ENCODE data around the gene KCNJ16. TPM values are rescaled to one million over a fixed set of nuclear protein-coding genes. Genes with fewer than 3 reads are reported as not detected.
"Not testable (repeated sequence)": the region's sequence is repeated elsewhere in the genome, so short reads cannot be mapped to it uniquely, and the experiment has no call there.

KCNJ16 gene
- total and polyA plus RNA-seq, 4 donors, result 26.8 to 82.7 (median 62.4) TPM

- no peaks in the 10 kb centered on the region for H3K36me3 ChIP-seq (ENCODE audit: control insufficient read depth, insufficient read depth, low read length)
- DNase-seq (ENCODE audit: low read depth in 4 of 6, low spot score in 6 of 6), result no peak
- H3K4me1 ChIP-seq (ENCODE audit: control insufficient read depth, insufficient read depth, low read length), result no peaks in the 10 kb centered on the region
- no peaks in the 10 kb centered on the region for H3K27me3 ChIP-seq (ENCODE audit: control insufficient read depth, insufficient read depth, low read length)
- no peak overlapping the region for H3K27ac ChIP-seq (ENCODE audit: low read depth, low read length)
- no peaks in the 10 kb centered on the region for H3K9me3 ChIP-seq (ENCODE audit: control insufficient read depth, insufficient read depth, low read length)
- no peak overlapping the region for H3K4me3 ChIP-seq (ENCODE audit: low read depth, low read length)
- 80% methylated on average over 1 of the region's 6 CpGs for WGBS (ENCODE audit: insufficient coverage)
Measured at GRCh38 chr17:70041540-70041939, 33.5 kb upstream of the KCNJ16 start.

GRCh38 chr17:70045780-70046179 is 29.2 kb upstream of the KCNJ16 start:
- not testable (repeated sequence) for DNase-seq (ENCODE audit: low read depth in 4 of 6, low spot score in 6 of 6); H3K4me3 ChIP-seq (ENCODE audit: low read depth, low read length); H3K27ac ChIP-seq (ENCODE audit: low read depth, low read length); H3K9me3 ChIP-seq (ENCODE audit: control insufficient read depth, insufficient read depth, low read length); H3K4me1 ChIP-seq (ENCODE audit: control insufficient read depth, insufficient read depth, low read length); H3K36me3 ChIP-seq (ENCODE audit: control insufficient read depth, insufficient read depth, low read length); H3K27me3 ChIP-seq (ENCODE audit: control insufficient read depth, insufficient read depth, low read length)
- WGBS (ENCODE audit: insufficient coverage), result no CpG with 5 or more reads among the region's 5 CpGs

- no peaks in the 10 kb centered on the region for H3K36me3 ChIP-seq (ENCODE audit: control insufficient read depth, insufficient read depth, low read length)
- H3K9me3 ChIP-seq (ENCODE audit: control insufficient read depth, insufficient read depth, low read length), result no peaks in the 10 kb centered on the region
- H3K27me3 ChIP-seq (ENCODE audit: control insufficient read depth, insufficient read depth, low read length), result no peaks in the 10 kb centered on the region
- no peak overlapping the region for H3K4me3 ChIP-seq (ENCODE audit: low read depth, low read length)
- no peaks in the 10 kb centered on the region for H3K4me1 ChIP-seq (ENCODE audit: control insufficient read depth, insufficient read depth, low read length)
- H3K27ac ChIP-seq (ENCODE audit: low read depth, low read length), result no peak overlapping the region
- DNase-seq (ENCODE audit: low read depth in 4 of 6, low spot score in 6 of 6), result no peak
- WGBS (ENCODE audit: insufficient coverage), result no CpG with 5 or more reads among the region's 5 CpGs
Measured at GRCh38 chr17:70047619-70048419, 27.2 kb upstream of the KCNJ16 start.

- Histone ChIP-seq H3K27ac (ENCODE audit: low read depth, low read length) (no peak overlapping the region), H3K4me3 (ENCODE audit: low read depth, low read length) (no peak overlapping the region), H3K27me3 (ENCODE audit: control insufficient read depth, insufficient read depth, low read length) (no peaks in the 10 kb centered on the region), H3K4me1 (ENCODE audit: control insufficient read depth, insufficient read depth, low read length) (no peaks in the 10 kb centered on the region), H3K9me3 (ENCODE audit: control insufficient read depth, insufficient read depth, low read length) (no peaks in the 10 kb centered on the region), H3K36me3 (ENCODE audit: control insufficient read depth, insufficient read depth, low read length) (no peaks in the 10 kb centered on the region)
- no peak for DNase-seq (ENCODE audit: low read depth in 4 of 6, low spot score in 6 of 6)
- WGBS (ENCODE audit: insufficient coverage), result no CpG with 5 or more reads among the region's 3 CpGs
Measured at GRCh38 chr17:70049801-70050591, 25.0 kb upstream of the KCNJ16 start.

GRCh38 chr17:70050931-70051330 is 24.1 kb upstream of the KCNJ16 start:
- H3K27ac ChIP-seq (ENCODE audit: low read depth, low read length), result no peak overlapping the region
- H3K9me3 ChIP-seq (ENCODE audit: control insufficient read depth, insufficient read depth, low read length), result no peaks in the 10 kb centered on the region
- no peak for DNase-seq (ENCODE audit: low read depth in 4 of 6, low spot score in 6 of 6)
- no peaks in the 10 kb centered on the region for H3K4me1 ChIP-seq (ENCODE audit: control insufficient read depth, insufficient read depth, low read length)
- no peaks in the 10 kb centered on the region for H3K27me3 ChIP-seq (ENCODE audit: control insufficient read depth, insufficient read depth, low read length)
- no peaks in the 10 kb centered on the region for H3K36me3 ChIP-seq (ENCODE audit: control insufficient read depth, insufficient read depth, low read length)
- H3K4me3 ChIP-seq (ENCODE audit: low read depth, low read length), result no peak overlapping the region
- WGBS (ENCODE audit: insufficient coverage), result 100% methylated on average over 1 of the region's 2 CpGs

GRCh38 chr17:70053241-70054234 is 21.5 kb upstream of the KCNJ16 start:
- Histone ChIP-seq H3K9me3 (ENCODE audit: control insufficient read depth, insufficient read depth, low read length) (no peaks in the 10 kb centered on the region), H3K36me3 (ENCODE audit: control insufficient read depth, insufficient read depth, low read length) (no peaks in the 10 kb centered on the region), H3K4me1 (ENCODE audit: control insufficient read depth, insufficient read depth, low read length) (no peaks in the 10 kb centered on the region), H3K27me3 (ENCODE audit: control insufficient read depth, insufficient read depth, low read length) (no peaks in the 10 kb centered on the region), H3K4me3 (ENCODE audit: low read depth, low read length) (no peak overlapping the region), H3K27ac (ENCODE audit: low read depth, low read length) (no peak overlapping the region)
- DNase-seq (ENCODE audit: low read depth in 4 of 6, low spot score in 6 of 6), result no peak
- 88% methylated on average over 5 of the region's 13 CpGs for WGBS (ENCODE audit: insufficient coverage)

- DNase-seq (ENCODE audit: low read depth in 4 of 6, low spot score in 6 of 6), result peak in 1 of 6 donors; percentile 23
- H3K9me3 ChIP-seq (ENCODE audit: control insufficient read depth, insufficient read depth, low read length), result no peaks in the 10 kb centered on the region
- no peak overlapping the region for H3K27ac ChIP-seq (ENCODE audit: low read depth, low read length)
- no peaks in the 10 kb centered on the region for H3K27me3 ChIP-seq (ENCODE audit: control insufficient read depth, insufficient read depth, low read length)
- H3K4me1 ChIP-seq (ENCODE audit: control insufficient read depth, insufficient read depth, low read length), result no peaks in the 10 kb centered on the region
- no peaks in the 10 kb centered on the region for H3K36me3 ChIP-seq (ENCODE audit: control insufficient read depth, insufficient read depth, low read length)
- no peak overlapping the region for H3K4me3 ChIP-seq (ENCODE audit: low read depth, low read length)
- 56% methylated on average over 2 of the region's 4 CpGs for WGBS (ENCODE audit: insufficient coverage)
Measured at GRCh38 chr17:70055000-70055399, 20.0 kb upstream of the KCNJ16 start.

GRCh38 chr17:70059071-70059470 is 16.0 kb upstream of the KCNJ16 start:
- DNase-seq (ENCODE audit: low read depth in 4 of 6, low spot score in 6 of 6), result no peak
- H3K4me1 ChIP-seq (ENCODE audit: control insufficient read depth, insufficient read depth, low read length), result no peaks in the 10 kb centered on the region
- WGBS (ENCODE audit: insufficient coverage), result 80% methylated on average over 3 of the region's 4 CpGs
- no peak overlapping the region for H3K27ac ChIP-seq (ENCODE audit: low read depth, low read length)
- H3K27me3 ChIP-seq (ENCODE audit: control insufficient read depth, insufficient read depth, low read length), result no peaks in the 10 kb centered on the region
- H3K9me3 ChIP-seq (ENCODE audit: control insufficient read depth, insufficient read depth, low read length), result no peaks in the 10 kb centered on the region
- no peaks in the 10 kb centered on the region for H3K36me3 ChIP-seq (ENCODE audit: control insufficient read depth, insufficient read depth, low read length)
- no peak overlapping the region for H3K4me3 ChIP-seq (ENCODE audit: low read depth, low read length)

- no peaks in the 10 kb centered on the region for H3K4me1 ChIP-seq (ENCODE audit: control insufficient read depth, insufficient read depth, low read length)
- no peaks in the 10 kb centered on the region for H3K36me3 ChIP-seq (ENCODE audit: control insufficient read depth, insufficient read depth, low read length)
- no peak overlapping the region for H3K27ac ChIP-seq (ENCODE audit: low read depth, low read length)
- no peak overlapping the region for H3K4me3 ChIP-seq (ENCODE audit: low read depth, low read length)
- 82% methylated on average over 2 of the region's 4 CpGs for WGBS (ENCODE audit: insufficient coverage)
- no peaks in the 10 kb centered on the region for H3K9me3 ChIP-seq (ENCODE audit: control insufficient read depth, insufficient read depth, low read length)
- no peaks in the 10 kb centered on the region for H3K27me3 ChIP-seq (ENCODE audit: control insufficient read depth, insufficient read depth, low read length)
- DNase-seq (ENCODE audit: low read depth in 4 of 6, low spot score in 6 of 6), result no peak
Measured at GRCh38 chr17:70059649-70060048, 15.4 kb upstream of the KCNJ16 start.

Measured in spinal cord (tissue), 10 donors.